ENCODE results near the gene CDH4. TPM values are rescaled to one million over a fixed set of nuclear protein-coding genes. Genes with fewer than 3 reads are reported as not detected.

The CDH4 gene
- total RNA-seq, 1 experiment from 2014 or later, result not detected

- peaks cover 4% of the 10 kb centered on the region; the same call in 1 of the 2 replicates for H3K27me3 ChIP-seq (ENCODE audit: control insufficient read depth, insufficient read depth, low read length)
- TF ChIP-seq CTCF (IDR thresholded peaks at IDR 0.05) (no peak), SIN3A (IDR thresholded peaks at IDR 0.05; ENCODE audit: borderline replicate concordance, insufficient read depth, low read depth, low read length) (no peak), TCF7L2 (IDR thresholded peaks at IDR 0.05; ENCODE audit: low read depth, low read length) (no peak), REST (IDR thresholded peaks at IDR 0.05; ENCODE audit: insufficient read depth in 1 of 2, low read depth in 2 of 2, low read length in 1 of 2) (no peak)
- in situ Hi-C loops (cut with HindIII; ENCODE audit: low pct_unique_long_range_greater_than_20kb, low sequenced_read_pairs) (no loop called here), intact Hi-C loops (cut with micrococcal nuclease; ENCODE audit: unreplicated experiment) (no loop called here)
- CTCF ChIA-PET, result no interaction called here
- no peaks in the 10 kb centered on the region for H3K36me3 ChIP-seq (ENCODE audit: control insufficient read depth, insufficient read depth, low read length)
- H3K4me3 ChIP-seq (ENCODE audit: low read depth in 2 of 2, low read length in 2 of 2), result no peak overlapping the region
- no peak for ATAC-seq
- BruUV-seq (replicated peaks), result no TSS peak
- DNase-seq (ENCODE audit: low read depth, low spot score), result no peak
- no peaks in the 10 kb centered on the region for H3K9me3 ChIP-seq (ENCODE audit: control insufficient read depth, insufficient read depth, low read depth, low read length)
- H3K27ac ChIP-seq (ENCODE audit: low read length), result no peak overlapping the region
- H3K4me1 ChIP-seq (ENCODE audit: control insufficient read depth, insufficient read depth, low read length), result no peaks in the 10 kb centered on the region
- POLR2A ChIA-PET, result no interaction called here
Observed at GRCh38 chr20:61330441-61330840, 78.4 kb downstream of the CDH4 start.

- CTCF ChIA-PET, result no interaction called here
- H3K36me3 ChIP-seq (ENCODE audit: control insufficient read depth, insufficient read depth, low read length), result no peaks in the 10 kb centered on the region
- no TSS peak for BruUV-seq (replicated peaks)
- POLR2A ChIA-PET, result no interaction called here
- H3K27ac ChIP-seq (ENCODE audit: low read length), result no peak overlapping the region
- intact Hi-C loops (cut with micrococcal nuclease; ENCODE audit: unreplicated experiment), result no loop called here
- no peak overlapping the region for H3K4me3 ChIP-seq (ENCODE audit: low read depth in 2 of 2, low read length in 2 of 2)
- DNase-seq (ENCODE audit: low read depth, low spot score), result no peak
- in situ Hi-C loops (cut with HindIII; ENCODE audit: low pct_unique_long_range_greater_than_20kb, low sequenced_read_pairs), result no loop called here
- H3K4me1 ChIP-seq (ENCODE audit: control insufficient read depth, insufficient read depth, low read length), result no peaks in the 10 kb centered on the region
- no peak for TF ChIP-seq TCF7L2 (IDR thresholded peaks at IDR 0.05; ENCODE audit: low read depth, low read length)
- TF ChIP-seq REST (IDR thresholded peaks at IDR 0.05; ENCODE audit: insufficient read depth in 1 of 2, low read depth in 2 of 2, low read length in 1 of 2), result peak; percentile 66 to 82
- TF ChIP-seq CTCF (IDR thresholded peaks at IDR 0.05), result no peak
- H3K9me3 ChIP-seq (ENCODE audit: control insufficient read depth, insufficient read depth, low read depth, low read length), result no peaks in the 10 kb centered on the region
- H3K27me3 ChIP-seq (ENCODE audit: control insufficient read depth, insufficient read depth, low read length), result peaks cover 2% of the 10 kb centered on the region; the same call in 1 of the 2 replicates
- ATAC-seq, result 0 out of 2 replicates have a peak, but pooled peaks have one; percentile 33
Observed at GRCh38 chr20:61331543-61331942, 79.5 kb downstream of the CDH4 start.
